Measurements from ENCODE around the gene FGFBP1. TPM values are rescaled to one million over a fixed set of nuclear protein-coding genes. Genes with fewer than 3 reads are reported as not detected.

The FGFBP1 gene
- polyA plus RNA-seq, 1 experiment: not detected

DNA sequence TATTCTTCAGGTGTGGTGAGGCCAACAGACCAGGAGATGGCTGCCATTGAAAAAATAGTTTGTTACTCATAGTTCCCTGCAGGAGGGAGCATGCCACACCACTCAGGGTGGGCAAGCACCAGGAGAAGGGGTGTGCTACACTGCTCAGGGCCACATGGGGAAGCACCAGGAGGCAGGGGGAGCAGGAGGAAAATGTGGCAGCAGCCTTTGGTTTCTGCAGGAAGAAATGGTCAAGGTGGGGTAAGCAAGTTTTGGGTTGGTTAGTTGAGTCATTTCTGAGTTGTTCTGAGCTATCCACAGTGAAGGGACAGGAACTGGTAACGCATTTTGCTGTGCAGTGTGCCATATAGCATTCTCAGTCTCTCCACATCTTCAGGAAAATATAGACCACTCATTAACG, 23.8 kb downstream of the FGFBP1 start:
- Histone ChIP-seq H3K9me3 (ENCODE audit: control insufficient read depth, insufficient read depth, low read length) (no peaks in the 10 kb centered on the region; the same call in 1 of the 2 replicates), H3K4me3 (ENCODE audit: low read depth, low read length) (no peak overlapping the region), H3K27ac (ENCODE audit: low read depth, low read length) (no peak overlapping the region), H3K27me3 (ENCODE audit: control insufficient read depth, insufficient read depth, low read length) (no peaks in the 10 kb centered on the region)
- no peak for TF ChIP-seq CTCF (IDR thresholded peaks at IDR 0.05; ENCODE audit: low read depth, low read length)
- CTCF ChIA-PET: no interaction called here
- DNase-seq (ENCODE audit: low read depth, low spot score): no peak
- POLR2A ChIA-PET: no interaction called here

GRCh38 chr4:15914291-15914690, 24.2 kb downstream of the FGFBP1 start:
- no peak for TF ChIP-seq CTCF (IDR thresholded peaks at IDR 0.05; ENCODE audit: low read depth, low read length)
- ChIA-PET POLR2A (no interaction called here), CTCF (interaction anchor here (2.1 kb wide), 1 partner anchor 32 kb away, joined by 6 read pairs; no protein-coding TSS in a partner anchor)
- H3K4me3 ChIP-seq (ENCODE audit: low read depth, low read length): no peak overlapping the region
- no peaks in the 10 kb centered on the region; the same call in 1 of the 2 replicates for H3K9me3 ChIP-seq (ENCODE audit: control insufficient read depth, insufficient read depth, low read length)
- DNase-seq (ENCODE audit: low read depth, low spot score): no peak
- H3K27ac ChIP-seq (ENCODE audit: low read depth, low read length): no peak overlapping the region
- no peaks in the 10 kb centered on the region for H3K27me3 ChIP-seq (ENCODE audit: control insufficient read depth, insufficient read depth, low read length)

- no peaks in the 10 kb centered on the region for H3K27me3 ChIP-seq (ENCODE audit: control insufficient read depth, insufficient read depth, low read length)
- no peak overlapping the region for H3K4me3 ChIP-seq (ENCODE audit: low read depth, low read length)
- H3K27ac ChIP-seq (ENCODE audit: low read depth, low read length): peak overlapping the region; percentile 69
- CTCF ChIA-PET: interaction anchor here (2.1 kb wide), 1 partner anchor 31 kb away, joined by 6 read pairs; no protein-coding TSS in a partner anchor
- peaks cover 4% of the 10 kb centered on the region; the same call in 1 of the 2 replicates for H3K9me3 ChIP-seq (ENCODE audit: control insufficient read depth, insufficient read depth, low read length)
- POLR2A ChIA-PET: no interaction called here
- peak; percentile 71 for DNase-seq (ENCODE audit: low read depth, low spot score)
- TF ChIP-seq CTCF (IDR thresholded peaks at IDR 0.05; ENCODE audit: low read depth, low read length): no peak
These were observed 24.9 kb downstream of the FGFBP1 start for GRCh38 chr4:15913631-15913970.

DNA sequence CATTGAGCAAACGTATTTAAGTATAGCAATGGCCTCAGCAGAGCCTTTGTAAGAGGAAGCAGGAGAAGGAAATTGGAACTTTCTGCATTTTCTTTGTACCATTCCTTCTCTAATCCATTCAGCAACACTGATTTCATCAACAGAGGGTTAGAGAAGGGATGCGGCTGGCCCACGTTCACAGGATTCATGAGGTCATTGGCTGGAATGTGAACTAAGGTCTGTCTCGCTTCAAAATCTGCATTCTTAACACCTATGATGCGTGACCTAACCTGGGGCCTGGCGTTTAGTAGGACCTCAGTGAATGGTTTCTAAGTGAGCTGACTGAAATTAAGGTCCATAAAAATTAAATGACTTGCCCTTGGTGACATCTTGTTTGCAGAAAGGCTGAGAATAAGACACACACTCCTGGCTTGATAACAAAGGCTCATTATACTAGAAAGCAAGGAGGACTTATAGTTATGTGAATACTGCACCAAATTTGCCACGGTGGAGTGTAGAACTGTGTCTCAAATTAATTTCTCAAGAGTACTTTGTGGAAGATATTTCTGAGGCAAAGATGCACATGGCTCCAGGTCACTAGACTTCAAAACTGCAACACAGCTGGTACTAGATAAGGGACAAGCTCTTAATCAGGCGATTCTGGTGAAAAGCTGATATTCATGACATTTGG, 25.4 kb downstream of the FGFBP1 start:
- H3K27me3 ChIP-seq (ENCODE audit: control insufficient read depth, insufficient read depth, low read length): no peaks in the 10 kb centered on the region
- ChIA-PET POLR2A (no interaction called here), CTCF (interaction anchor here (2.1 kb wide), 1 partner anchor 30 kb away, joined by 6 read pairs; no protein-coding TSS in a partner anchor)
- no peak for DNase-seq (ENCODE audit: low read depth, low spot score)
- peaks cover 6% of the 10 kb centered on the region; the same call in 1 of the 2 replicates for H3K9me3 ChIP-seq (ENCODE audit: control insufficient read depth, insufficient read depth, low read length)
- no peak for TF ChIP-seq CTCF (IDR thresholded peaks at IDR 0.05; ENCODE audit: low read depth, low read length)
- no peak overlapping the region for H3K4me3 ChIP-seq (ENCODE audit: low read depth, low read length)
- peak overlapping the region; percentile 69 for H3K27ac ChIP-seq (ENCODE audit: low read depth, low read length)

DNA sequence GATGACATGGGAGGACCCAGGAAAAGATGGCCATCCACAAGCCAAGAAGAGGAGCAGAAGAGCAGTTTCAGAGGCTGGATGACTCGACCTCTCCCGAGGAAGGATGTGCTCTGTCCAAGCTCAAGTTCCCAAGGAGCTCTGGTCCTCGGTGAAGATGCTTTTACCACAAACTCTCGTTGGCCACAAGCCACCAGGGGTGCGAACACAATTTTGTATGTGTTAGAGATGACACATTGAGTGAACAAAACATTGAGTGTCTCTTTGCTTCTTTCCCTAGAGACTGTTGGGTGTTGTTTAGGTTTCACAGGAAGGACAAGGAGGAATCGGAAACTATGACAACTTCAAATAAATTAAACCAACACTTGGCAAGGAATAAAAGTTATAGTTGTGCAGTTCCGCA, 26.3 kb downstream of the FGFBP1 start:
- no peak overlapping the region for H3K4me3 ChIP-seq (ENCODE audit: low read depth, low read length)
- ChIA-PET CTCF (interaction anchor here (2.1 kb wide), 1 partner anchor 30 kb away, joined by 6 read pairs; no protein-coding TSS in a partner anchor), POLR2A (no interaction called here)
- H3K27ac ChIP-seq (ENCODE audit: low read depth, low read length): no peak overlapping the region
- H3K27me3 ChIP-seq (ENCODE audit: control insufficient read depth, insufficient read depth, low read length): no peaks in the 10 kb centered on the region
- DNase-seq (ENCODE audit: low read depth, low spot score): no peak
- H3K9me3 ChIP-seq (ENCODE audit: control insufficient read depth, insufficient read depth, low read length): peaks cover 6% of the 10 kb centered on the region; the same call in 1 of the 2 replicates
- no peak for TF ChIP-seq CTCF (IDR thresholded peaks at IDR 0.05; ENCODE audit: low read depth, low read length)

Data from AG04450 (cell line).